Vagina (tissue), 2 donors: Measurements from ENCODE around the gene SLC44A1. TPM values are rescaled to one million over a fixed set of nuclear protein-coding genes. Genes with fewer than 3 reads are reported as not detected.

ENCODE experiments used
- DNase-seq, 2 donors: peaks; one replicate each; pipeline ENCODE4 v3.0.0-alpha.2; 2017; ENCODE audit errors: extremely low spot score in 2 of 2
- H3K27ac ChIP-seq: fragments of 200-600 bp; sonication (generic); one replicate; pipeline ENCODE4 v1.5.1; 2019
- H3K27me3 ChIP-seq: fragments of 200-600 bp; sonication (generic); one replicate; pipeline ENCODE4 v1.5.1; 2019
- H3K36me3 ChIP-seq, 2 donors: fragments of 200-600 bp; sonication (generic); one replicate each; pipeline ENCODE4 v1.5.1; 2017 to 2019
- H3K4me1 ChIP-seq: fragments of 200-600 bp; sonication (generic); one replicate; pipeline ENCODE4 v1.5.1; 2019
- H3K4me3 ChIP-seq, 2 donors: fragments of 200-600 bp; sonication (generic); 1 replicate in 1 of 2; 2 replicates in 1 of 2; pipeline ENCODE4 v1.5.1; 2016 to 2019
- H3K9me3 ChIP-seq: fragments of 200-600 bp; sonication (generic); one replicate; pipeline ENCODE4 v1.5.1; 2019
- CTCF ChIP-seq, 3 experiments: fragments of 450-650 bp in 2 of 3; fragments of 200-600 bp in 1 of 3; sonication (generic) in 1 of 3; IDR thresholded peaks; one replicate each; pipeline ENCODE4 v1.5.1; 2017 to 2019; ENCODE audit warnings: antibody characterized with exemption in 3 of 3, mild to moderate bottlenecking in 2 of 3, moderate library complexity in 2 of 3
- POLR2A ChIP-seq, 2 donors: fragments of 450-650 bp; IDR thresholded peaks; one replicate each; pipeline ENCODE4 v1.6.1; 2017; ENCODE audit warnings: antibody characterized with exemption in 2 of 2, mild to moderate bottlenecking in 2 of 2, moderate library complexity in 2 of 2
- POLR2AphosphoS5 ChIP-seq, 2 donors: sonication (generic); formaldehyde crosslinking; IDR thresholded peaks; one replicate each; pipeline ENCODE4 v1.9.0; 2017; ENCODE audit warnings: antibody characterized with exemption in 2 of 2, mild to moderate bottlenecking in 2 of 2, low read depth in 1 of 2; ENCODE audit not compliant: insufficient read depth in 1 of 2
- intact Hi-C: fragments of 100-400 bp; cut with DNase I; formaldehyde crosslinking; loops from one replicate; pipeline ENCODE4 v1.15.1; 2023
- total RNA-seq: library from RNA; depleted of rRNA; stranded (reverse); fragments of >200 nt; gene quantifications from one replicate; pipeline ENCODE4 v1.2.3, GENCODE V29; 2016

SLC44A1 gene
- 67.3 TPM for total RNA-seq

- TF ChIP-seq POLR2A (IDR thresholded peaks at IDR 0.05) (peak in 1 of 2 donors; percentile 74), CTCF (IDR thresholded peaks at IDR 0.05) (no peak), POLR2AphosphoS5 (IDR thresholded peaks at IDR 0.05; ENCODE audit: insufficient read depth in 1 of 2, low read depth in 1 of 2) (peak; percentile 36 to 87)
- Histone ChIP-seq H3K36me3 (no peaks in the 10 kb centered on the region), H3K9me3 (no peaks in the 10 kb centered on the region), H3K27ac (peak within 1 kb of the TSS; percentile 85), H3K27me3 (no peaks in the 10 kb centered on the region), H3K4me3 (peak within 1 kb of the TSS; percentile 91 to 97), H3K4me1 (peaks cover 43% of the 10 kb centered on the region)
- peak; percentile 95 to 97 for DNase-seq
- intact Hi-C loops = no loop called here
Observed at GRCh38 chr9:105244003-105244733, at the start of gene SLC44A1. Gene SLC44A1, plus strand, starts transcription at chr9:105244651. Its CDS starts 218 bp downstream, at chr9:105244869.

GRCh38 chr9:105195259-105195658, 49.2 kb upstream of the SLC44A1 start:
- no peak for DNase-seq
- no peaks in the 10 kb centered on the region for H3K36me3 ChIP-seq
- TF ChIP-seq CTCF (IDR thresholded peaks at IDR 0.05) (no peak), POLR2A (IDR thresholded peaks at IDR 0.05) (no peak)
- no peak overlapping the region for H3K27ac ChIP-seq
- H3K27me3 ChIP-seq = no peaks in the 10 kb centered on the region
- intact Hi-C loops = no loop called here
- H3K4me1 ChIP-seq = peaks cover 19% of the 10 kb centered on the region
- no peak overlapping the region for H3K4me3 ChIP-seq
- H3K9me3 ChIP-seq = no peaks in the 10 kb centered on the region

- Histone ChIP-seq H3K36me3 (no peaks in the 10 kb centered on the region), H3K4me1 (peaks cover 2% of the 10 kb centered on the region), H3K27ac (no peak overlapping the region), H3K9me3 (no peaks in the 10 kb centered on the region), H3K4me3 (no peak overlapping the region), H3K27me3 (no peaks in the 10 kb centered on the region)
- no peak for DNase-seq
- TF ChIP-seq POLR2AphosphoS5 (IDR thresholded peaks at IDR 0.05; ENCODE audit: insufficient read depth in 1 of 2, low read depth in 1 of 2) (no peak), CTCF (IDR thresholded peaks at IDR 0.05) (no peak), POLR2A (IDR thresholded peaks at IDR 0.05) (no peak)
- intact Hi-C loops = no loop called here
Observed at GRCh38 chr9:105198023-105198422, 46.4 kb upstream of the SLC44A1 start.

- intact Hi-C loops = no loop called here
- H3K27me3 ChIP-seq = no peaks in the 10 kb centered on the region
- H3K27ac ChIP-seq = no peak overlapping the region
- H3K36me3 ChIP-seq = no peaks in the 10 kb centered on the region
- no peak overlapping the region for H3K4me3 ChIP-seq
- no peak for TF ChIP-seq POLR2A (IDR thresholded peaks at IDR 0.05)
- TF ChIP-seq CTCF (IDR thresholded peaks at IDR 0.05) = no peak
- no peak for TF ChIP-seq POLR2AphosphoS5 (IDR thresholded peaks at IDR 0.05; ENCODE audit: insufficient read depth in 1 of 2, low read depth in 1 of 2)
- no peak for DNase-seq
- no peaks in the 10 kb centered on the region for H3K4me1 ChIP-seq
- H3K9me3 ChIP-seq = no peaks in the 10 kb centered on the region
Observed at GRCh38 chr9:105198865-105199264, 45.6 kb upstream of the SLC44A1 start.

- no peaks in the 10 kb centered on the region for H3K9me3 ChIP-seq
- H3K36me3 ChIP-seq = no peaks in the 10 kb centered on the region
- no peak for DNase-seq
- H3K4me1 ChIP-seq = peaks cover 22% of the 10 kb centered on the region
- no peak overlapping the region for H3K27ac ChIP-seq
- TF ChIP-seq CTCF (IDR thresholded peaks at IDR 0.05) (no peak), POLR2A (IDR thresholded peaks at IDR 0.05) (no peak), POLR2AphosphoS5 (IDR thresholded peaks at IDR 0.05; ENCODE audit: insufficient read depth in 1 of 2, low read depth in 1 of 2) (no peak)
- no peak overlapping the region for H3K4me3 ChIP-seq
- H3K27me3 ChIP-seq = no peaks in the 10 kb centered on the region
- intact Hi-C loops = no loop called here
Observed at GRCh38 chr9:105204416-105204815, 40.0 kb upstream of the SLC44A1 start.
